ENCODE results near the gene KCNQ1.

The KCNQ1 gene

DNA sequence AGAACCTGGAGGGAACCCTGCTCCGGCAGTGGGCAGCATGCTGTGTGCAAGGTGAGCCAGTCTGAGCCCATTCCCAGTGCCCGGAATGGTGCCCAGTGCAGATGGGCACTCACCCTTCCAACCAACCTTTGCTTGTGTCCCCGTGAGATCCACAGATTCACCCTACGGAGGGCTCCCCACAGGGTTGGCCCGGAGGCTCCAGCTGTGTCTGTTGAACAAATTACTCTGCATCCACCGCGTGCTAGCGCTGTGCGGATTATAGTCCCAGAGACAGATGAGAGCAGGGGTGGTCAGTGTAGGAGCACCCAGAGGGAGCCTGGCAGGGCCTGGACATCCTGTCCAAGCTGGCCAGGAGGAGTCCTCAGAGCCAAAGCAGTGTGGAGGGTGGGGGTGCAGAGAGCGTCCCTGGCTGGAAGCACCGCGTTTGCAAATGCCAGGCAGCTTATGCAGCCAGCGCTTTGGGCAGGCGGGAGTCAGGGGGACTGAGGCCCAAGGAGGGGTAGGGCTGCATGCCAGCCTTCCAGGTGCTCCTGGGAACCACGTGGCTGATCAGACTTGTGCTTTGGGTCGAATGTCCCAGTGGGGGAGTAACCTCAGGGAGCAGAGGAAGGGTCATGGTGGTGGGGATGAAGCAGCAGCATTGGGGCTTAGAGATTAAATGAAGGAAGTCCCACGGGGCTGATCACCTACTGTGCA is 80.5 kb downstream of the KCNQ1 start:
- H4K20me1 ChIP-seq (ENCODE audit: insufficient read depth, low read length), result no peaks in the 10 kb centered on the region
- no peaks in the 10 kb centered on the region for H3K79me2 ChIP-seq (ENCODE audit: insufficient read depth, low read length)
- no peaks in the 10 kb centered on the region for H3K36me3 ChIP-seq (ENCODE audit: insufficient read depth, low read length)
- H3K9ac ChIP-seq (ENCODE audit: low read depth, low read length), result no peak overlapping the region
- no peak overlapping the region for H3K4me3 ChIP-seq (ENCODE audit: low read depth in 1 of 2, low read length in 2 of 2)
- no peak for DNase-seq
- H3K27me3 ChIP-seq (ENCODE audit: insufficient read depth, low read length, poor library complexity), result no peaks in the 10 kb centered on the region
- no peak for ATAC-seq (ENCODE audit: insufficient read depth, low read depth)
- no peaks in the 10 kb centered on the region for H3K9me3 ChIP-seq (ENCODE audit: insufficient read depth, low read length, severe bottlenecking)
- no peak for TF ChIP-seq EZH2 (IDR thresholded peaks at IDR 0.05; ENCODE audit: borderline replicate concordance, low read depth, low read length, severe bottlenecking)
- TF ChIP-seq, protein P1, sequence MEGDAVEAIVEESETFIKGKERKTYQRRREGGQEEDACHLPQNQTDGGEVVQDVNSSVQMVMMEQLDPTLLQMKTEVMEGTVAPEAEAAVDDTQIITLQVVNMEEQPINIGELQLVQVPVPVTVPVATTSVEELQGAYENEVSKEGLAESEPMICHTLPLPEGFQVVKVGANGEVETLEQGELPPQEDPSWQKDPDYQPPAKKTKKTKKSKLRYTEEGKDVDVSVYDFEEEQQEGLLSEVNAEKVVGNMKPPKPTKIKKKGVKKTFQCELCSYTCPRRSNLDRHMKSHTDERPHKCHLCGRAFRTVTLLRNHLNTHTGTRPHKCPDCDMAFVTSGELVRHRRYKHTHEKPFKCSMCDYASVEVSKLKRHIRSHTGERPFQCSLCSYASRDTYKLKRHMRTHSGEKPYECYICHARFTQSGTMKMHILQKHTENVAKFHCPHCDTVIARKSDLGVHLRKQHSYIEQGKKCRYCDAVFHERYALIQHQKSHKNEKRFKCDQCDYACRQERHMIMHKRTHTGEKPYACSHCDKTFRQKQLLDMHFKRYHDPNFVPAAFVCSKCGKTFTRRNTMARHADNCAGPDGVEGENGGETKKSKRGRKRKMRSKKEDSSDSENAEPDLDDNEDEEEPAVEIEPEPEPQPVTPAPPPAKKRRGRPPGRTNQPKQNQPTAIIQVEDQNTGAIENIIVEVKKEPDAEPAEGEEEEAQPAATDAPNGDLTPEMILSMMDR (IDR thresholded peaks at IDR 0.05; ENCODE audit: borderline replicate concordance, extremely low read depth, low read length, poor library complexity, severe bottlenecking), result no peak
- no peak overlapping the region for H2AFZ ChIP-seq (ENCODE audit: low read depth, low read length)
- no peaks in the 10 kb centered on the region for H3K4me1 ChIP-seq (ENCODE audit: insufficient read depth, low read length)
- no peak overlapping the region for H3K4me2 ChIP-seq (ENCODE audit: insufficient read depth, low read length)
- H3K27ac ChIP-seq (ENCODE audit: low read length), result no peak overlapping the region

DNA sequence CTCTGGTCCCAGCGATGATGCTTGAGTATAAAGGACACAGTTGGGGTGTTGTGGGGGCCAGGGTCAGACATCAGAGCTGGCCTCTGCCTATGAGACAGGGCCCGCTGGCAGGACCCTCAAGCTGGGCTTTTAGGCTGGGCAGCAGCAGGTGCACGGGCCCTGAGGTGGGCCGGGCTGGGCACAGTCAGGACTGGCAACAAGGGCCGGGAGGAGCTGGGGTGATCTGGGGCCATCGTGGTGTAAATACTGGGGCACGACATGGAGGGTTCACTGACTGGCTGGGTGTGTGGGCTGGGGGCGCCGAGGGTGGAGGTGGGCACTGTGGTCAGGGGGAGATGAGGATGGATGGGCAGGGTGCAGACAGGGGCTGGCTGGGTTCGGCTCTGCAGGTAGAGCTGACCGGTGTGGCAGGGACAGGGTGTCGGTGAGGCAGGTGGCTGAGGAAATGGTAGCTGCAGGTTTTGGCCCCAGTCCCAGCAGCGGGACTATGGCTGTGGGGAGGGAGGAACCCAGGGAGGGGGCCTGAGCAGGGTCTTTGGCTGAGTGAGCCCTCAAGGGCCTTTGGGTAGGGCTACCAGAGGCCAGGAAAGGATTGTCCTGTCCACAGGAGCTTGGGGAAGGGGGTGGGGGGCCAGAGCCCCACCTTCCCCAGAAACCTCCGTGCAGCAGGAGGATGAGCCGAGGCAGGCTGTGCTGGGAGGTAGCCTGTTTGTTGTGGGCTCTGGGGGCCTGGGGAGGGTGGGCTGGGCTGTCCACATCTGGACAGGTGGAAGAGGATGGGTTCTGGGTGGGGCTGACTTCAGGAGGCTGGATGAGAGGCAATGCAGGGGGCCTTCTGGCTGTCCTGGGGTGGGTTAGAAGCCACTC is 81.4 kb downstream of the KCNQ1 start:
- H3K4me1 ChIP-seq (ENCODE audit: insufficient read depth, low read length), result no peaks in the 10 kb centered on the region
- H2AFZ ChIP-seq (ENCODE audit: low read depth, low read length), result no peak overlapping the region
- no peaks in the 10 kb centered on the region for H4K20me1 ChIP-seq (ENCODE audit: insufficient read depth, low read length)
- H3K36me3 ChIP-seq (ENCODE audit: insufficient read depth, low read length), result no peaks in the 10 kb centered on the region
- TF ChIP-seq, protein P1 (IDR thresholded peaks at IDR 0.05; ENCODE audit: borderline replicate concordance, extremely low read depth, low read length, poor library complexity, severe bottlenecking), result no peak
- no peak for TF ChIP-seq EZH2 (IDR thresholded peaks at IDR 0.05; ENCODE audit: borderline replicate concordance, low read depth, low read length, severe bottlenecking)
- H3K79me2 ChIP-seq (ENCODE audit: insufficient read depth, low read length), result no peaks in the 10 kb centered on the region
- no peak for ATAC-seq (ENCODE audit: insufficient read depth, low read depth)
- no peak overlapping the region for H3K27ac ChIP-seq (ENCODE audit: low read length)
- no peak overlapping the region for H3K4me3 ChIP-seq (ENCODE audit: low read depth in 1 of 2, low read length in 2 of 2)
- H3K27me3 ChIP-seq (ENCODE audit: insufficient read depth, low read length, poor library complexity), result no peaks in the 10 kb centered on the region
- no peak for DNase-seq
- H3K9ac ChIP-seq (ENCODE audit: low read depth, low read length), result no peak overlapping the region
- H3K4me2 ChIP-seq (ENCODE audit: insufficient read depth, low read length), result no peak overlapping the region
- no peaks in the 10 kb centered on the region for H3K9me3 ChIP-seq (ENCODE audit: insufficient read depth, low read length, severe bottlenecking)

DNA sequence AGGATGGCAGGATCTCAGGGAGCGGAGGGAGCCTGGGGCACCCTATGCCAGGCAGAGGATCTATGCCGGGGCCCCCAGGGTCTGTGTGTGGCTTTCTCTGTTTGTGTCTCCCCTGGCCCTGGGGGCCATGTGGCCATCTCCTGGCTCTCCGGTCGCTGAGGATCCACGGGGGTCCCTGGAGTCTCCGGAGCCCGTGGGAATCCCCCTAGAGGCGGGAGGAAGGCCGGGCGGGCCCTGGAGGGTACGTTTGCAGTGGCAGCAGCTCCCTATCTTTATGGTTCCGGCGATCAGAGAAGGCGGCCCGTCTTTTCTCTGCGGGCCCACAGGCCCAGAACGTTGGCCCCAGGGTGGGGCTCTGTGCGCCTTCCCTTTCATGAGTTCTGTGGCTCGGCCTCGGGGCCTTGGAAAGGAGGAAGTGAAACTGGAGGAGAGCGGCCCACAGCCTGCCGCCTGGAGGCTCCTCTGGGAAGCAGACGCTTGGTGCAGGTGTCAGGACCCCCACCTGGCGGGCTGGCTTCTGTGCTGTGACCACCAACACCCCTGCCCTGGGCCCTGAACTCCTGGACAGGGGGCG is 82.1 kb downstream of the KCNQ1 start:
- Histone ChIP-seq H3K27me3 (ENCODE audit: insufficient read depth, low read length, poor library complexity) (no peaks in the 10 kb centered on the region), H3K4me2 (ENCODE audit: insufficient read depth, low read length) (no peak overlapping the region), H3K4me1 (ENCODE audit: insufficient read depth, low read length) (no peaks in the 10 kb centered on the region), H3K27ac (ENCODE audit: low read length) (no peak overlapping the region), H3K9me3 (ENCODE audit: insufficient read depth, low read length, severe bottlenecking) (no peaks in the 10 kb centered on the region), H3K79me2 (ENCODE audit: insufficient read depth, low read length) (no peaks in the 10 kb centered on the region), H3K36me3 (ENCODE audit: insufficient read depth, low read length) (no peaks in the 10 kb centered on the region), H4K20me1 (ENCODE audit: insufficient read depth, low read length) (no peaks in the 10 kb centered on the region), H3K4me3 (ENCODE audit: low read depth in 1 of 2, low read length in 2 of 2) (no peak overlapping the region), H3K9ac (ENCODE audit: low read depth, low read length) (no peak overlapping the region), H2AFZ (ENCODE audit: low read depth, low read length) (no peak overlapping the region)
- TF ChIP-seq, protein P1 (IDR thresholded peaks at IDR 0.05; ENCODE audit: borderline replicate concordance, extremely low read depth, low read length, poor library complexity, severe bottlenecking), result no peak
- TF ChIP-seq EZH2 (IDR thresholded peaks at IDR 0.05; ENCODE audit: borderline replicate concordance, low read depth, low read length, severe bottlenecking), result no peak
- DNase-seq (no peak), ATAC-seq (ENCODE audit: insufficient read depth, low read depth) (no peak)
